GM19452 (cell line): ENCODE measurements around the gene MGAM2.

Experiments used
- ATAC-seq: cut with Tn5 transposase; IDR thresholded peaks from one replicate; pipeline ENCODE4 v1.9.1; 2021; ENCODE audit not compliant: unreplicated experiment

The MGAM2 gene

DNA sequence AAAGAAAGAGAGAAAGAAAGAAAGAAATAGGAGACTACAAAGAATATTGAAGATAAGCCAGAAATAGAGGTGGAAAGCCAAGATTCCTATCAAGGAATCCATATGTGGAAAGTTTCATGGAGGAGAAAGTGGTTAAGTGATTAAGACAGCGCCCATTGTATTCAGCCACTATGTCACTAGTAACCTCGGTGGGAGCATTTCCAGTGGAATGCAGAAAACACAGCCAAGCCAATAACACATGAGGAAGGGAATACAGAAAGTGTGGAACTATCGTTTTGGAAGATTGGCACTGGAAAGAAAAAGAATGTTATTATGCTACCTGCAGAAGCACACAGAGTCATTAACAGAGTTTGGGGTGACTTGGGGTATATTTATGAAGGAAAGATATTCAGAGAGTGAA lies 2.7 kb downstream of the MGAM2 start:
- ATAC-seq = no peak

DNA sequence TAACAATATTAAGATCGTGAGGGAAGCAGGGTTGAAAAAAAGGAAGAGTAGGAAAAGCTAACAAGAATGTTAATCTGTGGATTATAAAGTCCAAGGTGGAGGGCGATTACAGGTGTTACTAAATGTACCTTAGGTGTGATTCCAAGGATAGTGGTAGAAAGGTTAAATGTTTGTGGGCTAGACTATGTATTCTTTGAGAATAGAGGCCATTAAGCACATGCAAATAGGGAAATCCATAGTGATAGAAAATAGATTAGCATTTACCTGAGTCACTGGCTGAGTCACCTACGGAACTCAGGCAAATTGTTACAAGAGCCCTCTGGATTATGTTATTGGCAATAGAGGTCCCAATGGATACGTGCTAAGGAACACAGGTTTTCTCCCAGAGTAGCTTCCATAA lies 9.0 kb downstream of the MGAM2 start:
- no peak for ATAC-seq

DNA sequence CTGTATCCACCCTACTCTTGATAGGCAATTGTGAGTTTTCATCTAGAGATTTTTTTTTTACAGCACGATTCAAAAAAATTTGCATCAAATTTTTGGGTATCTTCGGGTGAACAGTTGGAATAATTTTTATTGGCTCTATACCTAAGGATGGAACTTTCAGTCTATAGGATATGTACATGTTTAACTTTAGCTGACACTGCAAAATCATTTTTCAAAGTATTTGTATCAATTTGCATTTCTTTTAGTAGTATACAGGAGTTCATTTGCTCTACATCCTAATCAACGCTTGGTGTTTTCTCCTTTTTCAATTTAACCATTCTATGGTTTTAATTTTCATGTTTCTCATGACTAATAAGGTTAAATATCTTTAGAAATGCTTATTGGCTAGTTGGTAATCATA lies 11.7 kb downstream of the MGAM2 start:
- no peak for ATAC-seq

DNA sequence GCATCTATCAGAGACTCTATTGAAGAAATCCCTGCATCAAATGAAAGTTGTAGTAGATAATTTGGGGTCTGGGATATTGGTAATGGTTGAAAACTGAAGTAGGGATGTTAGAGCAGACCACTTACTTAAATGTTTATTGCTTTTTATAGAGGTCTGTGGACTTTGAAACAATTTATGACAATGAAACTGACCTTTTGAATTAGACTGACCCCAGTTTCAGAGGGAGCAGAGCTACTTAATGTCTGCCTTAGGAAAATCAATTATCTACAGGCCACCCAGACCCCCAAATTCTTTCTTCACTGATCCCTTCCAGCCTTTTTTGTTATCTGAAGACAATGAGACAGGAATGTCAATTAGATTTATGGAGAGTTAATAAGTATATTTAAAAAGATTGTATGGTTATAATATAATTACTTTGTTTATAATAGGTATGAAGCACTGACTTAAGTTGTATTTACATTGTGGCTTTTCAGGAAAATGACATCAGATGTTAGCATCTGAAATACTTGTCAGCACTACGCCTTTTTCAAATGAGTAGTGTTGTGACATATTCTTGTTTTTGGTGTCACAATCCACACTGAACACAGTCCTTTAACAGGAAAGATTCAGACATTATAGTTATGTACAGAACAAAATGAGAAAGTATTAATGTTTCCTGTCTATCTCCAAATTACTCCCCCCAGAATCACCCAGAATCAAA lies 13.9 kb downstream of the MGAM2 start:
- ATAC-seq = no peak

DNA sequence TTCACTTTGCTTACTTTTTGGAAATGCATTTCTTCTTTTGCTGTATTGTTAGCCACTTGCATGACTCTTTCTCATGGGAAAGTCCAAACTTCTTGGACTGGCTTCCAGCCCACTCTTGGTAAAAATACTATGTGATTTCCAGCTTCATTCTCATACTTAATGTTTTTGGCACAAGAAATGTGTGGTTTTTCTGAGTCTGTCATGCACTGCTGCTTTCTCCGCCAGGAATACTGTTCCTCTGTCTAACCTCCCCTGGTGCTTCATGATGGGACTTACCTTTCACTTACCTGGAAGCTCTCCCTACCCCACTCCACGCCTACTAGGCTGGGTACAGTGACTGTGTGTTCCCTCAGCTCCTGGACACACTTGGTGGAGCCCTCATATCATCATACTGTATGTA lies 18.7 kb downstream of the MGAM2 start:
- no peak for ATAC-seq

DNA sequence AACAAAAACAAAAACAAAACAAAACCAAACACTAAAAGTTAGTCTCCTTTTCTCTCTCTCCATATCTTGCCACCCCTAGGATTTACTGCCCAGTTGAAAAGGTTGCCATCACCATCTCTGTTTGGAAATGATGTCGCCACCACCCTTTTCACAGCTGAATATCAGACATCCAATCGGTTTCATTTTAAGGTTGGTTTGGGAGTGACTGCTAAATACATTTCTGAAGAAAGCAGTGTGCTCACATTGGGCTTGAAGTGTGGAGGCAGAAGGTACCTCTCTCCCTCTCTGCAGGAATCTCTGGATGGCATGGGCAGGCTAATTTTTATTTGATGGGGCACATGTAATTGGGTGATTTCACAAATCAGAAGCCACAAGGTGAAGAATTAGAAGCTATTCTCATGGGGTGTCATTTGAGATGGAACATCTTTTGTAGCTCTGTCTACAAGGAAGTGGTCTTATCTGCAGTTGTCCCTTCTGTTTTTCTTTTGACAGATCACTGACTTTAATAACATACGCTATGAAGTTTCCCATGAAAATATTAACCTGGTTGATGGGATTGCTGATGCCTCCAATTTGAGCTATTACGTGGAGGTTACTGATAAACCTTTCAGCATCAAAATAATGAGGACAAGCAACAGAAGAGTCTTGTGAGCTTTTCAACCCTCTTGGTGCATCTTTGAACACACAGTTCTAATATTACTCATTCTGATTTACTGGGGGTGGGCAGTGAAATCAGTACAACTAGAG lies 20.1 kb downstream of the MGAM2 start:
- no peak for ATAC-seq

DNA sequence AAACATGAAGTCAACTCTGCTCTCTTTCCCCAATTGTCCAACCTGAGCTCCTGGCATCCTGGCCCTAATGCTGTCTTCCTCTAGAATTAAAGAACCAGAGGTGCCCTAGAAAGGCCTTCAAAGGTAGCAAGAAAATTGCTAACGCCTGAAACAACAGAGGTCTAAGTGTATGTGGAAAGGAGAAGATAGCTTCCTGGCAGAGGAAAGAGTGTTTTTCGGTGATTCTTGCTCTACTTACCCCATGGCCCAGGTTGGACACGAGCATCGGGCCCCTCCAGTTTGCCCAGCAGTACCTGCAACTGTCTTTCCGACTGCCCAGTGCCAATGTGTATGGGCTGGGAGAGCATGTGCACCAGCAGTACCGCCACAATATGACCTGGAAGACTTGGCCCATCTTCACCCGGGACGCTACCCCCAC lies 22.2 kb downstream of the MGAM2 start:
- no peak for ATAC-seq

DNA sequence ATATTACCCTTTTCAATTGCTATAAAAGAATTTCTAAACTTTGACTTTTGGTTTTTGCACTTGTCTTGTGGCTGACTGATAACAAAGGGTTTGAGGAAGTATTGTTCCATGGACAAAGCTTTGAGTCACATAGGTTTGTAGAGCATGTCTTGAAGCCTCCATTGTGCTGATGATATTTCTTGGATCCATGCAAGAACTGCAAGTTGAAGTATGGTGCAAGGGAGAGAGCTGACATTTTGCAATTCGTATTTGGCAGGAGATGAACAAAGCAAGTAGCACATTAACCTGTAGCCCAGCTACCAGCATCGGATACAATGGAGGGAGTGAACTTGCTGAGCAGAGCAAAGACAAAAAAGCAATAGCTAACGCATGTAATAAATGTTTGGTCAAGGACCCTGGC lies 23.4 kb downstream of the MGAM2 start:
- no peak for ATAC-seq

DNA sequence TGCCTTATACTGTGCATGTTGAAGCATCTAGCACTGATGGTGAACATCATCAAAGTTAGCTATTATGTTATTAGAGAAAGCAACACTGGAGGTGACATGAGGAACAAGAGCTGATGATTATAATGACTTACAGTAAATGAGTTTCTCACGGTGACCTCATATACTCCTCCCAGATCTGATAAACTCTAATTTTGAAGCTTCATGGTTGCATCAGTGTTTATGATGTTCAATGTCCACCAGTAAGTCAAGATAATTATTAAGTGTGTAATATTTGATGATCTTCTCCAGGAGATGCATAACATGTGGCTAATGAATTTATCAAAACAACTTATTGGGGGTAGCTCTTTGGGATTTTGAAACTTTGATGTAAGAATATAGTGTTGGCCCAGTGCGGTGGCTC lies 27.5 kb downstream of the MGAM2 start:
- ATAC-seq = no peak

DNA sequence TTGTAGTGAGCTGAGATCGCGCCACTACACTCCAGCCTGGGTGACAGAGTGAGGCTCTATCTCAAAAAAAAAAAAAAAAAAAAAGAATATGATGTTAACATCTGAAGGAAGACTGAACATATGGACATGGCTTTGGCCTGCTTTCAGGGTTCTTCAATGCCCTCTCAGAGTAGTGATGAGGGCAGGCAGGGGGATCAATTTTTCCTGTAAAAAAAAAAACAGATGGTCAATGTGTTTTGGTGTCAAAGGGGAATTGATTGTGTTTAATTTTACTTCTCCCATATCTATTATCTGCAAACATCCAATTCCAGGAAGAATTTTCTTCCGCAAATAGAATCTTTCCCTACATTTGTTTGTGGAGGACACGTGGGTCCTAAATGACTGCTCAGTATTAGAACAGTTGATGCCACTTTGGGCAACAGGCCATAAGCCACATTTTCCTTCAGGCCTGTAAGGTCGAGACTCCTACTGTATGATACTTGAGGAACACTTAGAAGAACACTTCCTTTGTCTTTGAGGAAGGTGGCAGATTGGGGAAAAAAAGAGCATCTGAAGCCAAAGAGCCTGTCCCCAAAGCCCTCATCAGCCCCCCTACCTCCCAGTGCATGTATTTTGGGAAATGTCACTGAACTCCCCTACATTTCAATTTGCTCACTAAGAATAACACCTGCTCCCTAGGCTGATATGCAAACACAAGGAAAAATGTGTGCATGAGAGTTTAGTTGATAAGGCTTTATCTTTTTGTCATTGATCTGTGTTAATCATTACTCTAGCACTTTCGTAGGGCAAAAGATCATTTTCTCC lies 28.3 kb downstream of the MGAM2 start:
- ATAC-seq = no peak

DNA sequence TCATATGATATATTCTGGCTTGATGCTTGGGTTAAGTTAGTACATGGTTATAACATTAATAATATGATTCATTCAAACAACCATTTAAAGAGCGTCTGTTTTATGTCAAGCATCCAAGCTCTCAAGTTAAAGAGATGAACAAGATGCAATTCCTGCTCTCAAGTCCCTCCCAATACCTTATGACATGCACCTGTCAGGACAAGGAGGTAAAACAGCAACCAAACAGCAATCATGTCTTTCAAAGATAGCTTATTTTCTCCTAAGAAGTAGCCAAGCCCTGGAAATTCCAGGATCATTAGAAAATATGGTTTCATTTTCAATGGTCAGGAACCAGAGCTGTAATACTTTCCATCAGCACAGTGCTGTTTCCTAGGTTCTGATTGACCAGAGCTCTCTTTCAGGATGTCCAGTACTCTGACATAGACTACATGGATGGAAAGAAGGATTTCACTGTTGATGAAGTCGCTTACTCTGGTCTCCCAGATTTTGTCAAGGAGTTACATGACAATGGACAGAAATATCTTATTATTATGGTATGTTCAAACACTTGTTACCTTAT lies 29.0 kb downstream of the MGAM2 start:
- no peak for ATAC-seq

DNA sequence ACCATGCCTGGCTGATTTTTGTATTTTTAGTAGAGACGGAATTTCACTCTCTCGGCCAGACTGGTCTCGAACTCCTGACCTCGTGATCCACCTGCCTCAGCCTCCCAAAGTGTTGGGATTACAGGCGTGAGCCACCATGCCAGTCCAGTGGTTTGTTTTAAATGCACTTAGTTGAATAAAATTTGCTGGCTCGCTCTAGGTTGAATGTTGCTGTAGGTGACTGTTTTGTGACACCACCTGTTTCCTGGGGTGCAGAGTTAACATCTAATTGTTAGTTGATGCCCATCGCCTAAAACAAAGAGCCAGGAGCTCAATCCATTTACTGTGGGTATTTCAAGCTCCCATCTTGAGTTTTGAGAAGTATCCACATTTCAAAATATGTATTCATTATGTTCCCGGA lies 31.2 kb downstream of the MGAM2 start:
- ATAC-seq = no peak

DNA sequence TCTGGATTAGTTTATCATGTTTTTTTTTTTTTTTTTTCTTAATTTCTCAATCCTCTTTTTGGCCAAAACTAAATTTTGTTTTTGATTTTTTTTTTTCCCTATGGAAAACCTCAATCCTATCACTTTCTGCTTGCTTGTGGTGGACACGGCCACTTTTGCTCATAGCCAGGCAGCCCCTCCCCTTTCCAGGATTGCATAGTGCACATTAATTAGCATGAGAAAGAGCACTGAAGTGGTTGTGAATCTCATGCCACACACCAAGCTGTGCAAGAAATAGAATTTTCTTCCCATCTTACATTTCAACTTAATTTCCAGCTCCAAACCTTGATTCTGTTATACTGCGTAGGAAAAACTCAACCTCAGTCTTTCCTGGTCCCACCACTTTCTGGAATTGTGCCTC lies 34.6 kb downstream of the MGAM2 start:
- ATAC-seq = no peak

DNA sequence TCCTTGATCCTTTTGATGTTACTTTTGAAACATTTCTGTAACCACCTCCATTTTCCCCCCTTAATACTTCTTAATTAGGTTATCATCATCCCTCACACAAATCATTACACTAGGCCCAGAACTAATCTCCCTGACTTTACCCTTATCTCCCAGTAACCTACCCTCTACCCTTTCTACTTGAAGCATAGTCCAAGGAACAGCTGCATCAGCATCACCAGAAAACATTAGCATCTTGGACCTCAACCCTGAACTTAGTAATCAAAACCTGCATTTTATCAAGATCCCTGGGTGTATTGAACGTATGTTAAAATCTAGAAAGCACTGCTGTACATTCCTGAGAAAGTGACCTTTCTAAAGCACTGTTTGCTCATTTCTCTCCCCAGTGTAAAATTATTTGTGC lies 38.8 kb downstream of the MGAM2 start:
- no peak for ATAC-seq

DNA sequence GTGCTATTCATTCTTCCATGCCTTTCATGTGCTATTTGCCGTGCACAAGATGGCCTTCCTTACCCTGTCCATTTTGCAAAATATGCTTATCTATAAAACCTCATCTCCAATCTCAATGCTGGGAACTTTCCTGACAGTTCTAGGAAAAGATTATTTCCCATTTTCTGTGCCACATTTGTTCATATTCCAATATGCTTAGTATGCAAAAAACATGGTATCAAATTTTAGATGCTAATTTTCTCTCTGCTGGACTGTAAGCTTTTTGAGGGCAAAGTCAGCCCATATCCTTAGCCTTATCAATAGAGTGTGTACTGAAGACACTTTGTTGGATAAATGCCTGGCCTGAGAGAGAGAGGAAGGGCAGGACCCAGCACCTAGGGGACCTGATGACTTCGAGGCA lies 39.4 kb downstream of the MGAM2 start:
- no peak for ATAC-seq

DNA sequence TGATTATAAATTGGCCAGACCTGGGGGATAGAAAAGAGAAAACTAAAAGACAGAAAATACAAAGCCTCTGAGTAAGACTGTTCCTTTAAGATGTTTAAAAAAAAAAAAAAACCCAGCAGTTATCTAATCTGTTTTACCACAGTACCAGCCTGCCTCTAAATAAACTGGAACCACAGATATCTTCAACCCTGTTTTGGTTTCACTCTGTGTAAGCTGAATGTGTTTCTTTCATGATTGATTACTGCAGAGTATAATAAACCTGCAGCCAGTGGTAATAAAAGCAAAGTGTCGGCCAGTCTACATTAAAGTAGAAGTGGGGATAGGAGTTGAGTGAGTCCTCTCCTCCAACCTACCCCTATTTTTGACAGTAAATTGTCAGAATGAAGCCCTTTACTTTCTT lies 40.6 kb downstream of the MGAM2 start:
- ATAC-seq = no peak

DNA sequence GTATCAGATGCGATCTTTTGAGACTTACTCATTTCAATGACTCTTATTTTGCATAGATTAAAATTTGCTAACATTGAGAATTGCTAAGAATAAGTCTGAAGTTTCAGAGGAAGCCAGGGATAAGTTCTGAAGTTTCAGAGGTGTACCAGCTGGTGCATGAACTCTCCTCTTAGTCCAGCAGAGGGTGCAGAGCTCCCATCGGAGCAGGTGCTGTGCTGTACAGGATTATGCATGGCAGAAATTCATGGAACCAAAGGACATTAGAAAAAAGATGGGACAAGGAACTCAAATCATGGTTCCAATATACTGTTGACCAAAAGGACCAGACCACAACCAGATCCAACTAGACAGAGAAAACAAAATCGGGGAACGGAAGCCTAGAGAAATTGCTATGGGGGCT lies 41.9 kb downstream of the MGAM2 start:
- no peak for ATAC-seq

DNA sequence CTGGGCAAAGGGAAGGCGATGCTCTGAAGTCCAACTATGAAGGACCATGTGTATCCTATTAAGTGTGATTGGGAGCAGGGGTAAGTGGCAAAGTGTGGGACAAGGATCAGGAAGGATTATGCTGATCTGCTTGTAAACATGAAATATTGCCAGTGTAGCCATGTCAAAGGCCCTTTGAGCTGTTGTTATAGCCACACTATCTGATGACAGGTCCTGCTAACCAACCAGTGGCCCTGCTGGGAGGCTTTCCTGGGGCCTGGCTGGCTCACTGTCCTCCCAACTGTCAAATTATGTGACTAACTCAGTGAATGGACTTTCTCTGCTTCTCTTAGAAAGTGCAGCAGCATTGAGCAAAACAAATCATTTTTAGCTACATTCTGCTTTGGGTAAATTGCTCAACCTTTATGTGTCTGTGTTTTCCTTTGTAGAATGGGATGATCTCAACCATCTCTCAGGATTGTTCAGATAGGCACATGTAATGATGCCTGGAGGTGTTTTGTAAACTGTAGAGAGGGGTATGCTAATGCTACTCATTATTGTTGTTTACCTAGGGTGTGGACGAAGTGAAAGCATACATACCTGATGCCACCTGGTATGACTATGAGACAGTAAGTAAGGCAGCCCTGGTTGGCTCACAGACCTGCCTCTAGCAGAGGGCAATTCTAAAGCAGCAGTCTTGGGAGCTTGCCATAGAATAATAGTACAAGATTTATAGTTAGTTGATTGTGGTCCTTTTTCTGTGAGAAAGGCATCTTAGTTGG lies 47.4 kb downstream of the MGAM2 start:
- no peak for ATAC-seq

DNA sequence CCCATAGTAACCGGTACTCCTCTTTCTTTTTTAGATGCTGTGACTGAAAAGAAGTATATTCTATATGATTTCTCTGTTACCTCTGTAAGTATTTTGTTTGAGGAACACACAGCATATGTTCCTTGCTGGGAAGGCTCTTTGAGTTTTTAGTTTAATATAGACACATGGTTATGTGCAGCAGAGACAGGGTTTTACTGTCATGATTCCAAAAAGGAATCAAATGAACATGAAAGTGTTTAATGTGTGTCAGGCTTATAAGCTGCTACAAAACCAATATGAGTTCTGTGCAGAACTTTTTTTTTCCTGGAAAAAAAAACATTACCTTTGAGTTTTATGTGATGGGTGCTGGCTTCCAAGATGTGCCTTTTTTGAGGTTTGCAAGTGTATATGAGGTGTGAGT lies 50.4 kb downstream of the MGAM2 start:
- no peak for ATAC-seq

DNA sequence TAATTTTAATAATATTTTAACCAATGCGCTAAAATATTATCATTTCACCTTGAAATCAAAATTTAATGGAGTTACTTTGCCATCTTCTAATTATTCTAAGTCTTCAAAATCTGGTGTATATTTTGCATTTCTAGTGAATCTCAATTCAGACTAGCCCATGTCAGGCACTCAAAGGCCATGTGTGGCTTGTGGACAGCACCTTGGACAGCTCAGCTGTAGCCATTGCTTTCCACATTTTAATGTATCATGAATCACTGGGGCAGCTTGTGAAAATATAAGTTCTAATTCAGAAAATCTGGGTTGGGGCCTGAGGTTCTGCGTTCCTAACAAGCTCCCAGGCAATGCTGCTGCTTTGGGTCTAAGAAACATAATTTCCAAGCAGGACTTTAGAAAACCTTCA lies 57.2 kb downstream of the MGAM2 start:
- ATAC-seq = no peak

DNA sequence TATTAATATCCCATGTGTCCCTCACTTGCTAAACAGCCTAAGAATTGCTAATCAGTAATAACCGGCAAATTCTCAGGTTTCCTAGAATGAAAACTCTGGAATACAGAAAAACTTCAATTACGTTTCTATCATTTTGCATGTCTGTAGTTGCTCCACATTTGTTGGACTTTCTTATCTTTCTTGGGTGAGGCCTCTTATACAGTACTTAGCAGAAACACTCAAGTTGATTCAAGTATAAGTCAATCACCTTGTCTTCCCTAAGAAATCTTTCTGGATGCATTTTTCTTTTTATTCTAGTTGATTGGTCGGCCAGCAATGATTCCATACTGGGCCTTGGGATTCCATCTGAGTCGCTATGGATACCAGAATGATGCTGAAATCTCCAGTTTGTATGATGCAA lies 61.4 kb downstream of the MGAM2 start:
- ATAC-seq = no peak
